Naive thymus-derived CD4-positive, alpha-beta T cell (primary cell): ENCODE data around the gene NIP7. TPM values are rescaled to one million over a fixed set of nuclear protein-coding genes. Genes with fewer than 3 reads are reported as not detected.
"Not testable (repeated sequence)": the region's sequence is repeated elsewhere in the genome, so short reads cannot be mapped to it uniquely, and the experiment has no call there.

Experiments
- ATAC-seq: fragments of 150-1000 bp; cut with Tn5 transposase; 2 replicates; pipeline ENCODE4 v1.10.0; 2021; ENCODE audit warnings: mild to moderate bottlenecking, moderate library complexity
- CTCF ChIA-PET: fragments of 350-600 bp; sonication (Branson Sonifier 250); formaldehyde crosslinking; loops from one replicate; lab custom pipeline; 2021; ENCODE audit warnings: antibody characterized with exemption; lab: Charles Lee
- POLR2A ChIA-PET: fragments of 350-600 bp; sonication (Branson Sonifier 250); formaldehyde crosslinking; loops from one replicate; lab custom pipeline; 2021; ENCODE audit warnings: antibody characterized with exemption, inconsistent platforms; lab: Charles Lee
- DNase-seq, 9 donors: peaks; one replicate each; pipeline versions ENCODE4 v3.0.0 to v3.0.0-alpha.2; 2020 to 2022; ENCODE audit warnings: mixed read lengths in 1 of 9
- H3K27ac ChIP-seq: one replicate; pipeline ENCODE4 v1.7.0; 2013; ENCODE audit warnings: mild to moderate bottlenecking, low read depth, low read length, moderate library complexity
- H3K27me3 ChIP-seq, 2 donors: one replicate each; pipeline ENCODE4 v1.7.0; 2013; ENCODE audit warnings: low read length in 2 of 2, mild to moderate bottlenecking in 2 of 2, moderate library complexity in 2 of 2; ENCODE audit not compliant: control insufficient read depth in 2 of 2, insufficient read depth in 2 of 2
- H3K36me3 ChIP-seq, 3 experiments: 1 replicate in 2 of 3; 2 replicates in 1 of 3; pipeline ENCODE4 v1.7.0; 2013; ENCODE audit warnings: low read length in 3 of 3, mild to moderate bottlenecking in 3 of 3, moderate library complexity in 1 of 3; ENCODE audit not compliant: insufficient read depth in 3 of 3, control insufficient read depth in 2 of 3
- H3K4me1 ChIP-seq, 2 donors: one replicate each; pipeline ENCODE4 v1.7.0; 2013; ENCODE audit warnings: low read length in 2 of 2, mild to moderate bottlenecking in 2 of 2, moderate library complexity in 1 of 2; ENCODE audit not compliant: control insufficient read depth in 2 of 2, insufficient read depth in 2 of 2
- H3K4me3 ChIP-seq: 2 replicates; pipeline ENCODE4 v1.7.0; 2013; ENCODE audit warnings: mild to moderate bottlenecking, low read length
- H3K9me3 ChIP-seq, 3 experiments: 1 replicate in 2 of 3; 2 replicates in 1 of 3; pipeline ENCODE4 v1.7.0; 2013; ENCODE audit warnings: low read length in 3 of 3; ENCODE audit not compliant: control insufficient read depth in 2 of 3
- H3K27ac Mint-ChIP-seq, 9 donors: one replicate each; pipeline ENCODE4 v1.8.0; 2020 to 2022; ENCODE audit warnings: mixed read lengths in 9 of 9, mild to moderate bottlenecking in 8 of 9, moderate library complexity in 5 of 9, inconsistent platforms in 2 of 9
- H3K27me3 Mint-ChIP-seq, 5 donors: one replicate each; pipeline ENCODE4 v1.8.0; 2021 to 2022; ENCODE audit warnings: mixed read lengths in 5 of 5, mild to moderate bottlenecking in 1 of 5
- H3K36me3 Mint-ChIP-seq, 5 donors: one replicate each; pipeline ENCODE4 v1.8.0; 2020 to 2022; ENCODE audit warnings: mixed read lengths in 5 of 5, mild to moderate bottlenecking in 3 of 5, inconsistent platforms in 1 of 5
- H3K4me1 Mint-ChIP-seq, 7 donors: one replicate each; pipeline ENCODE4 v1.8.0; 2020 to 2022; ENCODE audit warnings: mixed read lengths in 7 of 7, mild to moderate bottlenecking in 3 of 7, inconsistent platforms in 1 of 7
- H3K4me3 Mint-ChIP-seq, 10 donors: one replicate each; pipeline ENCODE4 v1.8.0; 2020 to 2022; ENCODE audit warnings: mild to moderate bottlenecking in 10 of 10, mixed read lengths in 10 of 10, moderate library complexity in 6 of 10, inconsistent platforms in 2 of 10
- H3K9me3 Mint-ChIP-seq, 11 donors: one replicate each; pipeline ENCODE4 v1.8.0; 2020 to 2022; ENCODE audit warnings: mixed read lengths in 11 of 11, mild to moderate bottlenecking in 4 of 11, inconsistent platforms in 1 of 11, moderate library complexity in 1 of 11
- intact Hi-C, 2 donors: fragments of 100-400 bp; cut with micrococcal nuclease; formaldehyde crosslinking; loops; one replicate each; pipeline ENCODE4 v1.15.1; 2023
- polyA plus RNA-seq, 2 donors: library from polyadenylated mRNA; unstranded; fragments of 300-500 nt; fragmentation: Illumina TruSeq; gene quantifications; one replicate each; pipeline ENCODE4 v1.2.3, GENCODE V29; 2021
- total RNA-seq, 6 experiments: library from RNA in 5 of 6; stranded (reverse) in 5 of 6; gene quantifications; 1 replicate in 5 of 6; 2 replicates in 1 of 6; pipeline ENCODE4 v1.2.3 and lab custom pipeline; 2021 to 2026

The NIP7 gene
- total RNA-seq (10 to 100 TPM; 22.1 to 40.9 (median 30.3) TPM), polyA plus RNA-seq (10 to 100 TPM; 19.5 to 20.2 TPM), total RNA-seq (lab: John Stamatoyannopoulos, UW) (24.1 reads per million, percentile 55 among the genes with 10 or more reads in this experiment)

DNA sequence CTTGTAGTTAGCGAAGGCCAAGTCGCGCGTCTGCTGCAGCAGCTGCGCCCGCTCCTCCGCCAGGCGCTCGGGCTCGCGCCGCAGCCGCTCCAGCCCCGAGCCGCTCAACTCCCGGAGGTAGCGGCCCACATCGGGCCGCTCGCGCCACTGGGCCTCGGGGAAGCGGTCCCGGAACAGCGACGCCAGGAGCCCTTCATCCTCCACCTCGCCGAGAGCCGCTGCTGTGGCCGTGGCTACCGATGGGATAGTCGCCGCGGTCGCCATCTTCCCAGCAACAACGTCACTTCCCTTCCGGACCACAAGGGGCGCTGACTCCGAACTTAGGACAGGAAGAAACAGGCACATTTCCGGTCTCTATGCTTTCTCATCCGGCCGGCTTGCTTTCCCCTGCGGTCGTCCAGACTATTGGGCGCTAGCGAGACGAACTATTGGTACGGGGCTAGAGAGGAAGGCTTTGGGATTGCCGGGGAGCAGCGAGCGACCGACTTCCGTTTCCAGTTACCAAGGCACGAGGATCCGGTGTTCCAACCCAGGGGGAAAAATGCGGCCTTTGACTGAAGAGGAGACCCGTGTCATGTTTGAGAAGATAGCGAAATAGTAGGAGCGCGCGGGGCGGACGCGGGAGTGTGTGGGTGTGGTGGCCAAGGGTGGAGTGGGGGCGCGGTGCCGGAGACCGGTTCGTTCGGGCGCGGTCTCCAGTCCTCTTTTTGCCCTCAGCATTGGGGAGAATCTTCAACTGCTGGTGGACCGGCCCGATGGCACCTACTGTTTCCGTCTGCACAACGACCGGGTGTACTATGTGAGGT, at the start of gene NIP7, which contains the start of gene COG8:
TSS of gene NIP7 (plus strand) at position 484 of the 806 bp plus-strand sequence. CDS start at position 542, 58 bp downstream.
TSS of gene COG8 (minus strand) at position 276 of the 806 bp plus-strand sequence. CDS start at position 264, 12 bp downstream.
- peak; percentile 95 for ATAC-seq
- H3K36me3 ChIP-seq = peaks cover 11 to 55% (median 13%) of the 10 kb centered on the region in 3 experiments
- H3K27ac Mint-ChIP-seq = peak within 1 kb of the TSS; percentile 95 to 99 (median 98)
- no peaks in the 10 kb centered on the region for H3K27me3 ChIP-seq
- POLR2A ChIA-PET = interaction anchor here (0.6 to 5.1 kb wide), 13 partner anchors 10 to 950 kb away, joined by 3 to 46 read pairs (median 4); partner anchors contain the start of genes AARS1, PDF, TERF2 and VPS4A
- H3K36me3 Mint-ChIP-seq = peaks cover 9 to 34% (median 20%) of the 10 kb centered on the region in 5 donors
- peaks cover 31 to 70% (median 49%) of the 10 kb centered on the region in 7 donors for H3K4me1 Mint-ChIP-seq
- CTCF ChIA-PET = interaction anchor here (2.5 kb wide), 1 partner anchor 9 kb away, joined by 13 read pairs; the partner anchor contains the start of gene PDF
- no peaks in the 10 kb centered on the region for H3K9me3 ChIP-seq
- no peaks in the 10 kb centered on the region for H3K9me3 Mint-ChIP-seq
- H3K27me3 Mint-ChIP-seq = no peaks in the 10 kb centered on the region
- peaks cover 20 to 25% of the 10 kb centered on the region in 2 donors for H3K4me1 ChIP-seq
- H3K4me3 Mint-ChIP-seq = peak within 1 kb of the TSS; percentile 97 to 100 (median 99)
- H3K4me3 ChIP-seq = peak within 1 kb of the TSS; percentile 80
- intact Hi-C loops = loop anchor here (1.0 to 10.0 kb wide), 13 partner anchors 9 to 1255 kb away; partner anchors contain the start of genes CYB5B (in 2 of the 2), PDF (in 2 of the 2), VPS4A (in 2 of the 2) and CHTF8 (in 1 of the 2)
- DNase-seq = peak; percentile 78 to 91 (median 90)
- peak within 1 kb of the TSS; percentile 86 for H3K27ac ChIP-seq

DNA sequence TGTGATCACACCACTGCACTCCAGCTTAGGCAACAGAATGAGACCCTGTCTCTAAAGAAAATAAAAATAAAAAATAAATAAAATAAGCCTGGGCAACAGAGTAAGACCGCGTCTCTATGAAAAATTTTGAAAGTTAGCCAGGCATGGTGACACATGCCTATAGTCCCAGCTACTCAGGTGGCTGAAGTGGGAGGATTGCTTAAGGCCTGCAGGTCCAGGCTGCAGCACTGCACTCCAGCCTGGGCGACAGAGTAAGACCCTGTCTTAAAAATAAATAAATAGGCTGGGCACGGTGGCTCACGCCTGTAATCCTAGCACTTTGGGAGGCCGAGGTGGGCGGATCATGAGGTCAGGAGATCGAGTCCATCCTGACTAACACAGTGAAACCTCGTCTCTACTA, 47.9 kb upstream of the NIP7 start:
- H3K4me1 ChIP-seq, H3K27ac Mint-ChIP-seq, POLR2A ChIA-PET, CTCF ChIA-PET, DNase-seq, H3K36me3 Mint-ChIP-seq, H3K36me3 ChIP-seq, intact Hi-C loops, H3K4me3 Mint-ChIP-seq, H3K4me1 Mint-ChIP-seq, H3K27me3 Mint-ChIP-seq, H3K4me3 ChIP-seq, ATAC-seq, H3K9me3 ChIP-seq, H3K27me3 ChIP-seq, H3K9me3 Mint-ChIP-seq, H3K27ac ChIP-seq: not testable (repeated sequence)

DNA sequence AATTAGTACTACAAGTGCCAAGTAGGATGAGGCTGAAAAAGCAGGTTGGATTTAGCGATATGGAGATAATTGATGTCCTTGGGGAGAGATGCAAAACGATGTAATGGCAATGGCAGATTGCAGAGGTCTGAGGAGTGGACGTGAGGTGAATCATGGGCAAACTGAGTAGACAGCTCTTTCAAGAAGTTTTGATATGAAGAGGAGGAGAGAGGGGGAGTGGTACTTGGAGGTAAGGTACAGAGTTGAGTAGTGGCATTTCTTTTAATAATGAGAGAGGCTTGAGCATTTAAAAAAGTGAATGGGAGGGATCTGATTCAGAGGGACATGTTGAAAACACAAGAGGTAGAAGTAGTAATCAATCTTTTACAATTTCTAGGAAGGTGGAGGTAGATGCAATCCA, 46.2 kb upstream of the NIP7 start:
- H3K36me3 ChIP-seq = no peaks in the 10 kb centered on the region
- no peak for DNase-seq
- Mint-ChIP-seq H3K27me3 (no peaks in the 10 kb centered on the region), H3K4me1 (no peaks in the 10 kb centered on the region), H3K9me3 (no peaks in the 10 kb centered on the region), H3K4me3 (no peak overlapping the region), H3K27ac (no peak overlapping the region), H3K36me3 (no peaks in the 10 kb centered on the region)
- intact Hi-C loops = no loop called here
- ChIA-PET CTCF (no interaction called here), POLR2A (interaction anchor here (0.7 to 0.9 kb wide), 3 partner anchors 17 to 506 kb away, joined by 3 to 4 read pairs (median 3); no protein-coding TSS in a partner anchor)
- no peak for ATAC-seq
- H3K9me3 ChIP-seq = no peaks in the 10 kb centered on the region
- no peak overlapping the region for H3K27ac ChIP-seq
- no peaks in the 10 kb centered on the region for H3K27me3 ChIP-seq
- no peaks in the 10 kb centered on the region for H3K4me1 ChIP-seq
- no peak overlapping the region for H3K4me3 ChIP-seq

DNA sequence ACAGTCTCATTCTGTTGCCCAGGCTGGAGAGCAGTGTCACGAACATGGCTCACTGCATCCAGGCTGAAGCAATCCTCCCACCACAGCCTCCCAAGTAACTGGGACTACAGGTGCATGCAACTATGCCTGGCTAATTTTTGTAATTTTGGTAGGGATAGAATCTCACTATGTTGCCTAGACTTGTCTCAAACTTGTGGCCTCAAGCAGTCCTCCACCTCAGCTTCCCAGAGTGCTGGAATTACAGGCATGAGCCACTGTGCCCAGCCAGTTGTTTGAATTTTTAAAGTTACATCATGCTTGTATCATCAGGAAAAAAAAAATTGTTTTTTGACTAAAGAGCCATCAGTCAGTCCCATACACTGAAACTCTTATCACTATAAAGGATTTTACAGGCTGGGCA, 45.5 kb upstream of the NIP7 start:
- ChIA-PET POLR2A (no interaction called here), CTCF (no interaction called here)
- no peaks in the 10 kb centered on the region for H3K4me1 Mint-ChIP-seq
- H3K27me3 Mint-ChIP-seq = no peaks in the 10 kb centered on the region
- Histone ChIP-seq H3K27ac (no peak overlapping the region), H3K36me3 (no peaks in the 10 kb centered on the region), H3K27me3 (no peaks in the 10 kb centered on the region), H3K9me3 (no peaks in the 10 kb centered on the region), H3K4me1 (no peaks in the 10 kb centered on the region), H3K4me3 (no peak overlapping the region)
- no peaks in the 10 kb centered on the region for H3K9me3 Mint-ChIP-seq
- no peak overlapping the region for H3K27ac Mint-ChIP-seq
- DNase-seq (no peak), ATAC-seq (no peak)
- no peak overlapping the region for H3K4me3 Mint-ChIP-seq
- intact Hi-C loops = no loop called here
- H3K36me3 Mint-ChIP-seq = no peaks in the 10 kb centered on the region

DNA sequence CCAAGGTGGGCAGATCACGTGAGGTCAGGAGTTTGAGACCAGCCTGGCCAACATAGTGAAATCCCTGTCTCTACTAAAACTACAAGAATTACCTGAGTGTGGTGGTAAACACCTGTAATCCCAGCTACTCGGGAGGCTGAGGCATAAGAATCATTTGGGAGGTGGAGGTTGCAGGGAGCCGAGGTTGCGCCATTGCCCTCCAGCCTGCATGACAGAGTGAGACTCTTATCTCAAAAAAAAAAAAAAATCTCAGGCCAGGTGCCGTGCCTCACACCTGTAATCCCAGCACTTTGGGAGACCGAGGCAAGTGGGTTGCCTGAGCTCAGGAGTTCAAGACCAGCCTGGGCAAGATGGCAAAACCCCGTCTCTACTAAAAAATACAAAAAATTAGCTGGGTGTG, 42.8 kb upstream of the NIP7 start:
- H3K27ac Mint-ChIP-seq, ATAC-seq, CTCF ChIA-PET, H3K27me3 ChIP-seq, H3K27ac ChIP-seq, intact Hi-C loops, H3K4me3 ChIP-seq, H3K4me1 ChIP-seq, H3K27me3 Mint-ChIP-seq, H3K36me3 ChIP-seq, H3K4me1 Mint-ChIP-seq, H3K9me3 Mint-ChIP-seq, H3K9me3 ChIP-seq, H3K4me3 Mint-ChIP-seq, DNase-seq: not testable (repeated sequence)
- POLR2A ChIA-PET = interaction anchor here (0.6 kb wide), 1 partner anchor 347 kb away, joined by 3 read pairs; no protein-coding TSS in a partner anchor
- H3K36me3 Mint-ChIP-seq = peaks cover 0 to 14% (median 5%) of the 10 kb centered on the region in 5 donors

DNA sequence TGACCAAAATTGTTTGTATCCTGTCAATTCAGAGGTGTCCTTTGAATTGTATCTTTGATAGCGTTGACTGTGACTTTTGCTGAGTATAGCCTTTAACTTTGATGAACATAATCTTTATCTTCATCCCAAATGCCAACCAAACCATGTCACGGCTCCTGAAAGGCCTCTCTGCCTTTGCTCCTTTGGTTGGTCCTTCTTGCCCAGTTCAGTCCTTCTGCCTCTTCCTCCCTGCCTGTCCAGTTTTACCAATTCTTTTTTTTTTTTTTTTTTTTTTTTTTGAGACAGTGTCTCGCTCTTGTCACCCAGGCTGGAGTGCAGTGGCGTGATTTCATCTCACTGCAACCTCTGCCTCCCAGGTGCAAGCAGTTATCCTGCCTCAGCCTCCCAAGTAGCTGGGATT, 41.3 kb upstream of the NIP7 start:
- Histone ChIP-seq H3K27ac (no peak overlapping the region), H3K36me3 (peaks cover 0 to 6% (median 4%) of the 10 kb centered on the region in 3 experiments), H3K27me3 (no peaks in the 10 kb centered on the region), H3K4me1 (no peaks in the 10 kb centered on the region), H3K9me3 (no peaks in the 10 kb centered on the region), H3K4me3 (no peak overlapping the region)
- Mint-ChIP-seq H3K36me3 (peaks cover 0 to 14% (median 5%) of the 10 kb centered on the region in 5 donors), H3K9me3 (no peaks in the 10 kb centered on the region), H3K4me3 (no peak overlapping the region), H3K27ac (no peak overlapping the region), H3K4me1 (no peaks in the 10 kb centered on the region), H3K27me3 (no peaks in the 10 kb centered on the region)
- DNase-seq (no peak), ATAC-seq (no peak)
- intact Hi-C loops = no loop called here
- ChIA-PET POLR2A (no interaction called here), CTCF (no interaction called here)
